ENCODE data around the gene SLC35F4.

DNA sequence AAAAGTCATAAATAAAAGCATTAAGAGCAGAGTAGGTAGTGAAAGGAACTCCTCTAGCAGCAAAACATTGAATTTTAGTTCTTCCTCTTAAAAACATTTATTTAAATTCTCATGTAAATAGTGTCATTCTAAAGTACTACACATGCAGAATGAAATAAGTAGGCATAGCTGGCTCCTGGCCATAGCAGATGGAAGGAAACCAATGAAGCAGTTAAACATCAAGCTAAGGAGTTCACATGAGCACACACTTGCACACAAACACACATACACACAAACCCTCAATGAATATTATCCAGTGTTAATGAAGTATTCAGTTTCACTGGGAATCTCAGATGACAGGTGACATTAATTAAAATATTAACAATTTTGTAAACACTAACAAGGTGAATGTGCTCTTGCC, 69.3 kb downstream of the SLC35F4 start:
- TF ChIP-seq POLR2A (IDR thresholded peaks at IDR 0.05), result no peak
- TF ChIP-seq, protein P1, sequence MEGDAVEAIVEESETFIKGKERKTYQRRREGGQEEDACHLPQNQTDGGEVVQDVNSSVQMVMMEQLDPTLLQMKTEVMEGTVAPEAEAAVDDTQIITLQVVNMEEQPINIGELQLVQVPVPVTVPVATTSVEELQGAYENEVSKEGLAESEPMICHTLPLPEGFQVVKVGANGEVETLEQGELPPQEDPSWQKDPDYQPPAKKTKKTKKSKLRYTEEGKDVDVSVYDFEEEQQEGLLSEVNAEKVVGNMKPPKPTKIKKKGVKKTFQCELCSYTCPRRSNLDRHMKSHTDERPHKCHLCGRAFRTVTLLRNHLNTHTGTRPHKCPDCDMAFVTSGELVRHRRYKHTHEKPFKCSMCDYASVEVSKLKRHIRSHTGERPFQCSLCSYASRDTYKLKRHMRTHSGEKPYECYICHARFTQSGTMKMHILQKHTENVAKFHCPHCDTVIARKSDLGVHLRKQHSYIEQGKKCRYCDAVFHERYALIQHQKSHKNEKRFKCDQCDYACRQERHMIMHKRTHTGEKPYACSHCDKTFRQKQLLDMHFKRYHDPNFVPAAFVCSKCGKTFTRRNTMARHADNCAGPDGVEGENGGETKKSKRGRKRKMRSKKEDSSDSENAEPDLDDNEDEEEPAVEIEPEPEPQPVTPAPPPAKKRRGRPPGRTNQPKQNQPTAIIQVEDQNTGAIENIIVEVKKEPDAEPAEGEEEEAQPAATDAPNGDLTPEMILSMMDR (IDR thresholded peaks at IDR 0.05), result no peak
- no peak for TF ChIP-seq EP300 (IDR thresholded peaks at IDR 0.05)
